Stimulated activated CD4-positive, alpha-beta T cell treated with anti-CD3 and anti-CD28 coated beads, Interleukin-15, amount 100 ng/mL, for 48 hours (primary cell): Measurements from ENCODE around the gene ARL14.

ENCODE experiments used
- DNase-seq, 2 donors: peaks; one replicate each; pipeline ENCODE4 v3.0.0-alpha.2; 2020; ENCODE audit warnings: low read depth in 2 of 2

Gene ARL14

GRCh38 chr3:160676547-160677303, at the start of gene ARL14:
Gene ARL14, plus strand, starts transcription at chr3:160677160. Its CDS starts 187 bp downstream, at chr3:160677347.
- no peak for DNase-seq

- DNase-seq: no peak
These were observed 47.5 kb upstream of the ARL14 start for GRCh38 chr3:160629491-160629890.

GRCh38 chr3:160633361-160634083, 43.4 kb upstream of the ARL14 start:
- DNase-seq: no peak

DNA sequence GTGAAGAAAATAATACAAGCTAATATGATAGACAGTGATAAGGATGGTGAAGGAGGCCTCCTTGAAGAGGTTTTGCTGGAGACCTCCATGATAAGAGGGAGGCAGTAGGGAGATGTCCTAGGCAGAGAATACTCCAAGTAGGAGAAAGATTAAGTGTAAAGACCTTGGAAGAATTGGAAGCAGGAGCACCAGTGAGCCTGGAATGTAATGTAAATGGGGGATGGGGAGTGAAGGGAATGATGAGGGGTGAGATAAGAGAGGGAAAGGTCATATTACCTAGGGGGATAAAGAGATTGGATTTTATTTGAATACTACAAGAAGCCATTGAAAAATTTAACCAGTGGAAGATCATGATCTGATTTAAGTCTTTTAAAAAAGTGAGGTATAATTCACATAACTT, 41.7 kb upstream of the ARL14 start:
- no peak for DNase-seq

- no peak for DNase-seq
These were observed 39.9 kb upstream of the ARL14 start for GRCh38 chr3:160637086-160637485.

- no peak for DNase-seq
These were observed 38.8 kb upstream of the ARL14 start for GRCh38 chr3:160638184-160638583.

DNA sequence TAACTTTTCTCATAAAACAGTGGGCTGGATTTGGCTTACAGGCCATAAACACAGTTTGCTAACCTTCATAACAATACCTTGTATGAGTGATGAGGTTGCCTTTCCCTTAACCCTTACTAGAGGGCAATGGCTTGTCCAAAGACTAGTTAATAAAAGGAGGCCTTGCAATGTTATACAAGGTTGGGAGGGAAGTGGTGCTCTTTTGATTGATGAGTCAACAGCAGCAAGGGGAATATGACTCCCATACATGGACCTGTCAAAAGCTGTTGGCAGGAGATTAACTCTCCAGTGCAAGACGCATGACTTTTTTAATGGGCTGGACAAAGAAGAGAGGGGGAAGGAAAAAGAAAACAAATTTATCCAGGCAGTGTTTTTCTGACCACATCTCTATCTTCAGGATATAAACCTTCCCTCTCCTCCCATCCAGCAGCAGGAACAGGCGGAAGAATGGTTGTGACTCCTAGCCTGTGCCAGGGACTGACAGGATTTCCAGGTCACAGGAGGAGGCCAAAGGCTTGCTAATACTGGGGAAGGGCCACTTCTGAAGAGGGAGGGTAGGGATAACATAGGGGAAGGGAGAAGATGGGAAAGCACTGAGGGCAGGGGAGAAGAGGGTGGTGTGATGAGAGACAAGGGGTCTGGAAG, 35.2 kb upstream of the ARL14 start:
- no peak for DNase-seq

- DNase-seq: no peak
These were observed 33.0 kb upstream of the ARL14 start for GRCh38 chr3:160643994-160644393.

- DNase-seq: no peak
These were observed 32.5 kb upstream of the ARL14 start for GRCh38 chr3:160644491-160644890.

DNA sequence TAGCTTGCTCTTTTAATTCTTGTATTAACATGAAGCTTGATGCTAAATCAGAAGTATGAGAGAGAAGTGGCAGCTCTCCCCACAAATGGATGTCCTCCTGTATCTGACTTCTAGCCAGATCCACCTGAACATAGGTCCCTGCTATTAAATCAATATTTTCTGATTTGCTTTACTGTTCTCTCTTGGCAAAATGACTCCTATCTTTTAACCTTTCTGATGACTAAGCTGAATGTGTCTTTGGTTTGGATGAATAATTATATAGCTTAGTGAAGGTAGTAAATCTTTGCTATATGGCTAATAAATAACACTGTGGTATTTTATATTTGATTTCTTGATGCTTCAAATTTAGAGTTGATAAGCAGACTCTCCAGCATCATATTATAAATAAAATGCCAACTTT, 28.3 kb upstream of the ARL14 start:
- DNase-seq: no peak

DNA sequence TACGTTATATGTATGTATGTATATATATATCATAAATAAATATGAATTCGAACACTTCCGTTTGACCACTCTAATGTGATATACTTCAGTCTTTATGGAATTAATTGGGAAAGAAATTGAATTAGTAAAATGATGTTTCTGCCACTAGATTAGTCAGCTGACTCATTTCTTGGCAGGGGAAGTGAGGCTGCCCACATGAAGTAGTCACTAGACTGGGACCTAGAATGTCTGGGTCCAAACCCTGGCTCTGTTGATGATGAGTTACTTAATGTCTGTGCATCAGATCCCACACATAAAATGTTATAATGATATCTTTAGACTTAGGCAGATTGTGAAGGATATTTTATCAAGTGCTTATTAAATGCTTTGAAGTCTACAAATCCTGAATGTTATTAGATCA, 27.4 kb upstream of the ARL14 start:
- no peak for DNase-seq

- no peak for DNase-seq
These were observed 23.4 kb upstream of the ARL14 start for GRCh38 chr3:160653512-160653911.

GRCh38 chr3:160660902-160661301, 16.1 kb upstream of the ARL14 start:
- no peak for DNase-seq

GRCh38 chr3:160661660-160662059, 15.3 kb upstream of the ARL14 start:
- DNase-seq: no peak

DNA sequence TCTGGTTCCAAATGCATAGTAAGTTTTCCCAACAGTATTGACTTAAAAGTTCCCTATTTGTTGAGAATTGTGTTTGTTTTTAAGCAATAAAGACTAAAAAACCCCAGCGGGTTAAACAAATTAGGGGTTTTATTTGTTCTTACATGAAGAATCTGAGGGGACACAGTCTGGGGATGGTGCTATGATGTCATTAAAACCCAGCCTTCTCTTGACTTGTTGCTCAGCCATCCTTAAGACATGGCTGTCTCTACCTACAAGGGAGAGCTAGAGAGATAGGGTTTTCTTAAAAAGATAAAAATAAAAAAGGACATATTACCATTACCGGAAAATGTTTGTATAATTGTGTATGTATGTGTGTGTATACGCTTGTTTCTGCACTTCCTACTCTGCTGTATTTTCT, 11.7 kb upstream of the ARL14 start:
- no peak for DNase-seq

- DNase-seq: no peak
These were observed 11.0 kb upstream of the ARL14 start for GRCh38 chr3:160665784-160666526.

DNA sequence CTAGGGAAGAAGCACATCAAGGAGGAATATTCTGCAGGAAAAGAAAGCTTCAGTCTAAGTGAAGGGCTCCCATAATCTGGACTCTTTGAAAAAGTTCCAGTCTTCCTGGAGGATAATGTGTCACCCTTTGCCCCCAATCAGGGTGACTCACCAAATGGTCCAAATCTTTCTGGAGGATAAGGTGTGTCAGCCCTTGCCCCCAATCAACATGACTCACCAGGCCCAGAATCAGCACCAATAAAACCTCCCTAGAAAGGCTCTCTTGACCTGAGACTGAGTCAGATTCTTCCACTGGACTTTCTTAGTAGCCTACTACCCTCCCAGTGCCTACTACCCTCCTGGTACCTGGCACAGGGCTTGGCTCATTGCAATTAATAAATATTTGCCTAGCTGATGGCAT, 9.5 kb upstream of the ARL14 start:
- DNase-seq: no peak

GRCh38 chr3:160668454-160668853, 8.5 kb upstream of the ARL14 start:
- no peak for DNase-seq

- DNase-seq: no peak
These were observed 5.7 kb upstream of the ARL14 start for GRCh38 chr3:160671231-160671630.

DNA sequence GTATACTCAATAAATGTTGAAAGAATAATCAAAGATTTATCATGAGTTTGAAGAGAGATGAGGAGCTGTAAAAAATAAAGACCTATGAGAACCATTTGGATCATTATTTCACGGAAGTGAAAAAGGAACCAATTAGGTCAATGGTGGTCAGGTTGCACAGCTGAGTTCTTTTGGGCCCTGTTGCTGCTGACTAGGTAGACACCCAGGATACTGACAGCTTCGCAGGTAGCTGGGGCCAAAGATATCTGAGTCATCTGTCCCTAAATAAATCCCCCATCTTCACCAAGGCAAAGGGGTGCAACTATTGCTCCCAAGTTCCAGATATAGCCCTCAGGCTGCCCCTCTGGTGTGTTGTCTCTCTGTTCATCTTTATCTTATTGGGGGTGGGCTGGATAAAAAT, 5.0 kb upstream of the ARL14 start:
- no peak for DNase-seq

DNA sequence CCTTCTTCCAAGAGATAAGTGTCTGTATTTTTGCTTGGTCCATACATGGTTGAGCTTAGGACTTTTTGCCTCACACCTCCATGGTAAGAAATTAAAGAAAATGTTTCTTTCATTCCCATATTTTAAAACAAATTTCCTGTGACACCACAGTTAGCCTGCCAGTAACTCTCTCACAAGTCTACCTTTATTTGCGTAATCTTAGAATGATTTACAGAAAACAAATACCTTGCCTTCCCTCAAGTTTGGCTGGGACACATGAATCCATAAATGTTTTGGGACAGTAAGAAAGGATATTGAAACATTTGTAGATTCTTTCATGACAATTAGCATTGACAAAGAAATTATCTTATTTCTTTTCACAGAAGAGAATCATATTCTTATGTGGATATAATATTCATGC, 3.8 kb upstream of the ARL14 start:
- DNase-seq: no peak

DNA sequence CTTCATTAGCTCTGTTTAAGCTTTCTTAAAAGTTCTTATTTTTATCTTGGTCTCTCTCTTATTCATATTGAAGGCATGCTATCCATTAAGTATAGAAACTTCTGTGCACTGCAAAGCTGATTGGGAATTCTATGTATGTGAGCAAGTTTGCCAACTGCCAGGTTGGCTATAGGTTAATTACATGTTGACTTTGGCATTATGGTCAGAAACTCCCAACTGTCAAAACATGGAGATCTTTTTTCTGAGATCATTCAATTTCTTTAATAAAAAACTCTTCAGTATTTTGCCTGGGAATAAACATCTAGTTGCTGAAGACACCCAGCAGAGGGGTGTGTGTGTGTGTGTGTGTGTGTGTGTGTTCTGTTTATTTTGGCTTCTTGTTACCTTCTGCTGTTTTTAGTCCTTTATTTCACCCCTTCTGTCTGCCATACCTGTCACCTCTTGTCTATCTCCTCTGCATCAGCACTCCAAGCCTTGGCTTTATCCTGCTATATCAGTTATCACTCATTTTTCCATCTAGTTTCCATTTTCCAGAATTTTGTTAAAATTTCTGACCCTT, 1.3 kb upstream of the ARL14 start:
- DNase-seq: no peak
